ENCODE results near the gene EIF4G3. TPM values are rescaled to one million over a fixed set of nuclear protein-coding genes. Genes with fewer than 3 reads are reported as not detected.

EIF4G3 gene
- total RNA-seq, 4 donors from 2014 or later, result 56.6 to 131 (median 70.8) TPM

DNA sequence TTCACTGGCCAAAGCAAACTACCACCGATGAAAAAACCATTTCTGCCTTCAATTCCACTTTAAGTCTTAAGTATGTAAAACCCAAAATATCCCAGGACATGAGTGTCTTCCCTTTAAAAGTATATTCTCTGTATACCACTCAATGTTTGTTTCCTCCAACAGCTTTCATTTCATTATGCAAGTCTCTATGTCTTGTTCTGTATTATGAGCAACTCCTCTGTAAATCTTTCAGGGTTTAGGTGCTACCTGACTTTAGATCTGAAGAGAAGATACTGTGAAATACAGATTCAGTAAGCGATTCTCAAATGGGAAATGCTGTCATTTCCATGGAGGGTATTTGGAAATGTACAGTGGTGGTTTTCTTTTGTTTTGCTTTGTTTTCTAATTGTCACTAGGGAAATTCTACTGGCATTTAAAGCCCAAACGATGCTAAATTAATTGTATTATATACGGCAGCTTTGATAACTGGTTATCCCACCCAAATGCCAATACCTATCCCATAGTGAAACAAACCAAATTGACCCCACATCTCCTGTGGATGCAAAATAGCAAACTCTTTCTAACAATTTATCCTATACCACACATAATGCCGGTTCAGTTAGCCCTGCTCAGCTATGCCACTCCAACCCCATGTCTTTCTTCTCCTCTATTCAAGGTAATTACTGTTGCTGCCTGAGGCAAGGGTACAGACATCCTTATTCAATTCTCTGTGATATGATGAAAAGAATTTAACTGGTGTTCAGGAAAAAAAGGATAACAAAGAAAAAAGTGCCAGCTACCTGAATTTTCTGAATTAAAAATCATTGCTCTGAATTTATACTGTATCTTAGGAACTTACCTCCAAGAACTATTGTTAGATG is 182.8 kb downstream of the EIF4G3 start:
- no peaks in the 10 kb centered on the region for H3K4me1 ChIP-seq

DNA sequence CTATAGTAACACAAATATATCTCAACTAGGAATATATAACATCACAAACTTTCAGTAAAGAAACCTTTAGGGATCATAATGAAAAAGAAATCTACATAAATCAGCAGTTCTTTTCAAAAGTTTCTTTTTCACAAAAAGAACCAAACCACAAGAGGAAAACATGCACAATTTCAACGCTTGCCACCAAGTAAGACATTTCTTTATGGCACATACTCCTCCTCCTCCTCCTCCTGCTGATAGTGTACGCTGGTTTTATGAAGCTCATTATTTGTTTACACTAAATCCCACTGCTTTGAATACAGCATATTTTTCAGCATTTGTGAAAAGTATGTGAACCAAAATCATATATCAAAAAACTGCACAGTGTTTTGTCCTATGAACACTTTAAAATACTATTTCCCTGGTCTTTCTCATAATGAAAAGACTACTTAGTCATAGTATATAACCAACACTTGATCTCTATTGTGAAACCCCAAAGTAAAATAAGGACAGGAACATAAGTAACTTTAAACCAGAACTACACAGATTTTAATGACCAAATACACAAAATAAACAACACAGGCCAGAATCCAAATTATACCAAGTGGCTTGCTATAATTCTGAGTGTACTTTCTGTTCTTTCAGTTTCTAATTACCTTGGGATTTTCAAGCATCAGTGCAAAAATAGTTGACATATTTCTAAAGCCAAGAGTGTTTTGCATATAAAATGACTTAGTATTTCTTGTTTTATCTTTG is 184.2 kb downstream of the EIF4G3 start:
- H3K4me1 ChIP-seq, result no peaks in the 10 kb centered on the region
- DNase-seq, result no peak

More for the DNA sequence above, 182.8 kb downstream of the EIF4G3 start:
- Histone ChIP-seq H3K27ac (no peak overlapping the region), H3K4me3 (no peak overlapping the region), H3K27me3 (no peaks in the 10 kb centered on the region), H3K9me3 (no peaks in the 10 kb centered on the region), H3K36me3 (no peaks in the 10 kb centered on the region)
- TF ChIP-seq, protein P1, sequence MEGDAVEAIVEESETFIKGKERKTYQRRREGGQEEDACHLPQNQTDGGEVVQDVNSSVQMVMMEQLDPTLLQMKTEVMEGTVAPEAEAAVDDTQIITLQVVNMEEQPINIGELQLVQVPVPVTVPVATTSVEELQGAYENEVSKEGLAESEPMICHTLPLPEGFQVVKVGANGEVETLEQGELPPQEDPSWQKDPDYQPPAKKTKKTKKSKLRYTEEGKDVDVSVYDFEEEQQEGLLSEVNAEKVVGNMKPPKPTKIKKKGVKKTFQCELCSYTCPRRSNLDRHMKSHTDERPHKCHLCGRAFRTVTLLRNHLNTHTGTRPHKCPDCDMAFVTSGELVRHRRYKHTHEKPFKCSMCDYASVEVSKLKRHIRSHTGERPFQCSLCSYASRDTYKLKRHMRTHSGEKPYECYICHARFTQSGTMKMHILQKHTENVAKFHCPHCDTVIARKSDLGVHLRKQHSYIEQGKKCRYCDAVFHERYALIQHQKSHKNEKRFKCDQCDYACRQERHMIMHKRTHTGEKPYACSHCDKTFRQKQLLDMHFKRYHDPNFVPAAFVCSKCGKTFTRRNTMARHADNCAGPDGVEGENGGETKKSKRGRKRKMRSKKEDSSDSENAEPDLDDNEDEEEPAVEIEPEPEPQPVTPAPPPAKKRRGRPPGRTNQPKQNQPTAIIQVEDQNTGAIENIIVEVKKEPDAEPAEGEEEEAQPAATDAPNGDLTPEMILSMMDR (IDR thresholded peaks at IDR 0.05), result no peak
- no peak for TF ChIP-seq POLR2A (IDR thresholded peaks at IDR 0.05)
- no peak for DNase-seq

DNA sequence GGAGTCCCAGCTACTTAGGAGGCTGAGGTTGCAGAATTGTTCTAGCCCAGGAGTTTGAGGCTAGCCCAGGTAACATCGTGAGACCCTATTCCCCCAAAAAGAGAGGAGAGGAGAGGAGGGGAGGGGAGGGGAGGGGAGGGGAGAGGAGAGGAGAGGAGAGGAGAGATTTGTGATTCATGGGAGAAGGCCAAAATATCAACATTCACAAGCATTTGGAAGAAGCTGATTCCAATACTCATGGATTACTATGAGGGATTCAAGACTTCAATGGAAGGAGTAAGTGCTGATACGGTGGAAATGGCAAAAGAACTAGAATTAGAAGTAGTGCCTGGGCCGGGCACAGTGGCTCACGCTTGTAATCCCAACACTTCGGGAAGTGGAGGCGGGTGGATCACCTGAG is 187.8 kb downstream of the EIF4G3 start:
- H3K27me3 ChIP-seq, result no peaks in the 10 kb centered on the region
- no peak overlapping the region for H3K27ac ChIP-seq
- DNase-seq, result no peak
- H3K4me1 ChIP-seq, result no peaks in the 10 kb centered on the region
- TF ChIP-seq, protein P1 (IDR thresholded peaks at IDR 0.05), result no peak
- TF ChIP-seq POLR2A (IDR thresholded peaks at IDR 0.05), result no peak
- H3K36me3 ChIP-seq, result no peaks in the 10 kb centered on the region
- H3K4me3 ChIP-seq, result no peak overlapping the region
- no peaks in the 10 kb centered on the region for H3K9me3 ChIP-seq

More for the DNA sequence above, 184.2 kb downstream of the EIF4G3 start:
- H3K27ac ChIP-seq, result no peak overlapping the region
- TF ChIP-seq, protein P1 (IDR thresholded peaks at IDR 0.05), result no peak
- TF ChIP-seq POLR2A (IDR thresholded peaks at IDR 0.05), result no peak
- no peak overlapping the region for H3K4me3 ChIP-seq
- H3K9me3 ChIP-seq, result no peaks in the 10 kb centered on the region
- H3K27me3 ChIP-seq, result no peaks in the 10 kb centered on the region
- H3K36me3 ChIP-seq, result no peaks in the 10 kb centered on the region

DNA sequence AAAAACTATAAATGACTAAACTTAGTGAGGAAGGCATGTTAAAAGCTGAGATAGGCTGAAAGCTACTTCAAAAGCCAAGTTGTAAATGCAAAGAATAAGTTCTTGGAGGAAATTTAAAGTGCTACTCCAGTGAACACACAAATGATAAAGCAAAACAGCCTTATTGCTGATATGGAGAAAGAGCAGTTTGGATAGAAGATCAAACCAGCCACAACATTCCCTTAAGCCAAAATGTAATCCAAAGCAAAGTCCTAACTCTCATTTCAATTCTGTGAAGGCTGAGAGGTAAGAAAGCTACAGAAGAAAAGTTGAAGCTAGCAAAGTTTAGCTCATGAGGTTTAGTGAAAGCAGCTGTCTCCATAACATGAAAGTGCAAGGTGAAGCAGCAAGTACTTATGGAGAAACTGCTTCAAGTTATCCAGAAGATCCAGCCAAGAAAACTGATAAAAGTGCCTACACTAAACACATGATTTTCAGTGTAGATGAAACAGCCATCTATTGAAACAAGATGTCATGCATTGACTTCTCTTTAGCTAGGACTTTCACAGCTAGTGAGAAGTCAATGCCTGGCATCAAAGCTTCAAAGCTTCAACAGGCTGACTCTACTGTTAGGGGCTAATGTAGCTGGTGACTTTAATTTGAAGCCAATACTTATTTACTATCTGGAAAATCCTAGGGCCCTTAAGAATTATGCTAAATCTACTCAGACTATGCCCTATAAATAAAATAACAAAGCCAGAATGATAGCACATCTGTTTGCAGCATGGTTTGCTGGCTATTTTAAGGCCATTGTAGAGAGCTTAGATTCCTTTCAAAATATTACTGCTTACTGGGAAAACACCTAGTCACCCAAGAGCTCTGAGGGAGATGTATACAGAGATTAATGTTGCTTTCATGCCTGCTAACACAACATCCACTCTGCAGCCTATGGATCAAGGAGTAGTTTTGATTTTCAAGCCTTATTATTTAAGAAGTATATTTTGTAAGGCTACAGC is 188.6 kb downstream of the EIF4G3 start:
- no peaks in the 10 kb centered on the region for H3K36me3 ChIP-seq
- no peak for TF ChIP-seq POLR2A (IDR thresholded peaks at IDR 0.05)
- TF ChIP-seq, protein P1 (IDR thresholded peaks at IDR 0.05), result no peak
- DNase-seq, result no peak
- no peaks in the 10 kb centered on the region for H3K9me3 ChIP-seq
- no peak overlapping the region for H3K27ac ChIP-seq
- no peaks in the 10 kb centered on the region for H3K27me3 ChIP-seq
- H3K4me1 ChIP-seq, result no peaks in the 10 kb centered on the region
- no peak overlapping the region for H3K4me3 ChIP-seq

DNA sequence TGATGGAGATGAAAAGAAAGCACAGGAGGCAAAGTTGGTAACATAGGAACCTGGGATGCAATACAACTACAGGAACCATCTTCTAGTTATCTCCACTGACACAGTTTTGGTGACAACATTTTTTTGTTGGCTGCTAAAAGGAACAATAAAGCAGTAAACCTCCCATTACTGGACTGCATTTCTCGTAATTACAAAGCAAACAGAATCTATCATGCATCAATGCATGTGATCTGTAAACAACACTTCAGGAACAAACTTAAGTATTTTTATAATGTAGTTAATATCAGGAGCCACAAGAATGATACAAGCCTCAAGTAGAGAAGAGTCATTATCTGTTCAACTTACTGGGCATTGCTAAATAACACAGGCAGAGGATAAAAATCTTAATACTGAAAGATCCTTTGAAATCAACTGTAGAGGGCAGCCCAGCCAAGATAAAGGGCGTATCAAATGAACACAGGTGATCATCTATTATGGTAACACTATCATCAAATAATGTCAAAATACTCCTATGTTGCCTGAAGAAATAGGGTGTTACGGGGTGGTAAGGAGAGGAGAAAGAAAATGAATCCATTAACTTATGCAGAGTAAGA is 193.3 kb downstream of the EIF4G3 start:
- Histone ChIP-seq H3K27me3 (no peaks in the 10 kb centered on the region), H3K36me3 (peaks cover 0 to 7% (median 0%) of the 10 kb centered on the region in 3 donors), H3K9me3 (no peaks in the 10 kb centered on the region), H3K27ac (no peak overlapping the region), H3K4me3 (no peak overlapping the region), H3K4me1 (no peaks in the 10 kb centered on the region)
- no peak for TF ChIP-seq POLR2A (IDR thresholded peaks at IDR 0.05)
- TF ChIP-seq, protein P1 (IDR thresholded peaks at IDR 0.05), result peak in 3 of 6 experiments; percentile 38 to 46 (median 38)
- no peak for DNase-seq
